DOHH2 (cell line): Measurements from ENCODE around the gene CFI.

Experiments used
- CTCF ChIP-seq: fragments of 200-600 bp; sonication (generic); IDR thresholded peaks from one replicate; pipeline ENCODE4 v1.5.1; 2014; ENCODE audit warnings: antibody characterized with exemption, mild to moderate bottlenecking, low read depth, low read length; ENCODE audit not compliant: poor library complexity, severe bottlenecking
- EZH2phosphoT487 ChIP-seq: fragments of 200-600 bp; sonication (generic); IDR thresholded peaks from 2 replicates; pipeline ENCODE4 v1.6.1; 2017; ENCODE audit warnings: borderline replicate concordance, mild to moderate bottlenecking, antibody characterized with exemption, low read length, moderate library complexity, mixed read lengths

GRCh38 chr4:109836985-109837384 is 35.2 kb upstream of the CFI start:
- no peak for TF ChIP-seq CTCF
- no peak for TF ChIP-seq EZH2phosphoT487
